CD4-positive, alpha-beta T cell treated with Interleukin-17A for 1 hour (primary cell): ENCODE measurements around the gene AGPAT4.
"Not testable (repeated sequence)": the region's sequence is repeated elsewhere in the genome, so short reads cannot be mapped to it uniquely, and the experiment has no call there.

Source experiments
- DNase-seq: peaks from one replicate; pipeline ENCODE4 v3.0.0-alpha.2; 2020

Gene AGPAT4, protein sequence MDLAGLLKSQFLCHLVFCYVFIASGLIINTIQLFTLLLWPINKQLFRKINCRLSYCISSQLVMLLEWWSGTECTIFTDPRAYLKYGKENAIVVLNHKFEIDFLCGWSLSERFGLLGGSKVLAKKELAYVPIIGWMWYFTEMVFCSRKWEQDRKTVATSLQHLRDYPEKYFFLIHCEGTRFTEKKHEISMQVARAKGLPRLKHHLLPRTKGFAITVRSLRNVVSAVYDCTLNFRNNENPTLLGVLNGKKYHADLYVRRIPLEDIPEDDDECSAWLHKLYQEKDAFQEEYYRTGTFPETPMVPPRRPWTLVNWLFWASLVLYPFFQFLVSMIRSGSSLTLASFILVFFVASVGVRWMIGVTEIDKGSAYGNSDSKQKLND

DNA sequence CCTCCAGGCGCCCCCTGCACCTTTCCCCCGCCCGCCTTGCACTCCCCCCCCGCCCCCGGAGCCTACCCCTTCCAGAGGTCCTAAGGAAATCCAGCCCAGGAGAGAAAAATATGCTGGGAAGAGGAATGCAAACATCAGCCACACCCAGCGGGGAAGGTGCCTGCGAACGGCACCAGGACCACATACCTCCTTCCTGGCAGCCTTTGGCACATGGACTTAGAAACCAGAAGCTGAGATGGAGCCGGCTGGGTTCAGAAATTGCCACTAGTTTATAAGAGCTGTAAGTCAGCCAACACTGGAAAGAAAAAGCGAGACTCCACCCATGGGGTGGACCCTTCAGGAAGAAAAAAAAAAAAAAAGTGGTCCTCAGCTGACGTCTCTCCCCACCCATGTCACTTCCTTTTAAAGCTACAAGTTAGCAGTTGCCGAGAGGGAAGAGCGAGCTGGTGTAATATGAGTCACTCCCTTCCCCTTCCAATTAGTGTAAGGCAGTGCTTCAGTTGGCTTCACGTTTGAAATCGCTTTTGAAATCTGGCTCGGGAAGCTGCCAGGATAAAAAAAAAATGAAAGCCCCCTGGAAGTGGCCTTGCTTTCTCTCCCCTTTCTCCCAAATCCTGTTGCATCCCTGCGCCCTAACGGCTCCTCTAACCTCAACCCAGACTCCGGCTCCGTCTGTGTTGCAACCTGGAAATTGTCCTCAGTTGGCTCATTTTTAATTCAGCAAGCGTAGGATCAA, at the start of gene AGPAT4:
Gene AGPAT4 (minus strand): TSS at position 310 of the 736 bp plus-strand sequence. CDS start 41,848 bp downstream, outside the sequence.
- DNase-seq = peak; percentile 90

DNA sequence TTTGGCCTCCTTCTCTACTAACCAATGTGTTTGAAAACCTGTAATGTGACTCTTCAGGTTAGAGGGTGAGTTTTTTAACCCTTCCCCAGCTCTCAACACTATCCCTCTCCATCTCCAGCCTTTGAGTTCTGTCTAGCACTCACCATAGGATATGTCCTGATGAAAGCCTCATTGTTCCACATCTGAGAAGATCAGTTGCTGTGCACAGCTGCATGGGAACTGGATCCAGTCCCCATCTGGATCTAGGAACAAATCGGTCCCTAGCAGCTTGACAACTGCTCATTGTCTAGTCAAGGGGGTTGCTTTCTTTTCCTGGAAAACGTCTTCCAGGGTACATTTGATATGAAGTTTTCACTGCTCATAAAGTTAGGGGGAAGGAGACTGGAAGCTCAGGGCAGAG, 45.4 kb upstream of the AGPAT4 start:
- no peak for DNase-seq

DNA sequence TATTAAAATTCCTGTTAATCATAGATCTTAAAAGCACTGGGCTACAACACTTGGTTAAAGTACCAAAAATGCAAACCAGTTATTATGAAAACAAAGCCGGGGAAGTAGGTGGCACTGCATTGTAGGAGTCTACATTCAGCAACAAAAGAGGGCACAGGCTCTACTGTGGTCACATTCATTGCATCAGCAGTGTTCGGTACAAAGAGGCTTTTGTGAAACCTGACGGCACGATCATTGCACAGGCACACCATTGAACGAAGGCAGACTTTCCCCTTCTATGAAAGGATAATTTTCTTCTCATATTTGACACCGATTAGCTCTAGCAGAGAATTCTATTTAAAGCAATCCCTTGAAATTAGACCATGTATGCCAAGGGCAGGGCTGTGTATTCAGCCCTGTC, 44.6 kb upstream of the AGPAT4 start:
- no peak for DNase-seq

DNA sequence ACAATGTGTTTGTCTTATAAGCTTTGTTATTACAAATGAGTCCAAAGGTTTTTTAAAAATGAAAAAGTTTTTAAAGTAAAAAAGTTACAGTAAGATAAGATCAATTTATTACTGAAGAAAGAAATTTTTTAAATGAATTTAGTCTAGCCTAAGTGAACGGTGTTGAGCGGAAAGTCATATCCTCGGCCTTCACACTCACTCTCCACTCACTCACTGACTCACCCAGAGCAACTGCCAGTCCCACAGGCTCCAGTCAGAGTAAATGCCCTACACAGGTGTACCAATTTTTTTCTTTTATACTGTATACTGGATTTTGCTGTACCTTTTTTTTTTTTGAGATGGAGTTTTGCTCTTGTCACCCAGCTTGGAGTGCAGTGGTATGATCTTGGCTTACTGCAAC, 42.7 kb upstream of the AGPAT4 start:
- no peak for DNase-seq

DNA sequence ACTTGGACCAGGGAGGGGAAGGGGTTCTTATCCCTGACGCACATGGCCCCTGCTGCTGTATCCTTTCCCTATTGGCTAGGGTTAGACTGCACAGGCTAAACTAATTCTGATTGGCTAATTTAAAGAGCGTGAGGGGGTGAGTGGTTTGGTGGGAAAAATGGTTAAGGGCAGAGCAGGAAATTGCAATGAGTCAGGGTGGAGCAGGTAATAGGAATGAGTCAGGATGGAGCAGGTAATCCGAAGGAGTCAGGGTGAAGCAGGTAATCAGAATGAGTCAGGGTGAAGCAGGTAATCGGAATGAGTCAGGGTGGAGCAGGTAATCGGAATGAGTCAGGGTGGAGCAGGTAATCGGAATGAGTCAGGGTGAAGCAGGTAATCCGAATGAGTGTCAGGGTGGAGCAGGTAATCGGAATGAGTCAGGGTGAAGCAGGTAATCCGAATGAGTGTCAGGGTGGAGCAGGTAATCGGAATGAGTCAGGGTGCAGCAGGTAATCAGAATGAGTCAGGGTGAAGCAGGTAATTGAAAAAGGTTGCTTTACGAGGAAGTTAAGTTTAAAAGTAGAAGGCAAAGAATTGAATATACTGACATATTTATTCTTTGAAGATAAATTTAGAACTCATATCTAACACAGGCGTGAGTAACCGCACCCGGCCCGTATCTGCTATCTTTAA, 41.5 kb upstream of the AGPAT4 start:
- DNase-seq = not testable (repeated sequence)

DNA sequence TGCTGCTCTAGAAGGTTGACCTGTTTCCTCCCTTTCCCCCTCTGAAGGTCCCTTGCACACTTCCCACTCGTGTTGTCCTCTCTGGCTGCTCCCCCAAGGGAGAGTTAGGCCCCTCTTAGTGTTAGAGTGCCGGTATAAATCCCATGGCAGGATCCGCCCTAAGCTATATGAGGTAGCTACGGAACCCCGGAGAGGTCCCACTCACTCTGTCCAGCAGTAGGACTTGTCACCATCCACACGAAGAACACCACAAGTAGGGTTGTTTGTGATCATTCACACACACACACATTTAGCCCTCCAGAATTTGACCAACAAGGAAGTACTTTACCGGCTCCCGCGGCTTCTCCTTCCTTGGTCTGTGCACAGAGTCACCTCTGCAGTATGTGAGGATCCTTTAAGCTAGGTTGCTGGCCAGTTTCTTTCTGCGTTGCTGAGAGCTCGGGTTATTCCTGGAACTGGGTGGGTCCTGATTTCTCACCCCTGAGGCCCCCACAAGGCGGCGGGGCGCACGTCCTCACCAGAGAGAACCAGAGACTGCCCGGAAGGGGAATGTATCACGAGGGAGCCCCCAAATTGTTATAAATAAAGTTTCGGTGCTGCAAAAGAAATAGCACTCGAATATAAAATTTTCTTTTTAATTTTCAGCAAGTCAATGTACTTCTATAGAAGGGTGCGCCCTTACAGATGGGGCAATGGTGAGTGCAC, 40.8 kb upstream of the AGPAT4 start:
- not testable (repeated sequence) for DNase-seq

DNA sequence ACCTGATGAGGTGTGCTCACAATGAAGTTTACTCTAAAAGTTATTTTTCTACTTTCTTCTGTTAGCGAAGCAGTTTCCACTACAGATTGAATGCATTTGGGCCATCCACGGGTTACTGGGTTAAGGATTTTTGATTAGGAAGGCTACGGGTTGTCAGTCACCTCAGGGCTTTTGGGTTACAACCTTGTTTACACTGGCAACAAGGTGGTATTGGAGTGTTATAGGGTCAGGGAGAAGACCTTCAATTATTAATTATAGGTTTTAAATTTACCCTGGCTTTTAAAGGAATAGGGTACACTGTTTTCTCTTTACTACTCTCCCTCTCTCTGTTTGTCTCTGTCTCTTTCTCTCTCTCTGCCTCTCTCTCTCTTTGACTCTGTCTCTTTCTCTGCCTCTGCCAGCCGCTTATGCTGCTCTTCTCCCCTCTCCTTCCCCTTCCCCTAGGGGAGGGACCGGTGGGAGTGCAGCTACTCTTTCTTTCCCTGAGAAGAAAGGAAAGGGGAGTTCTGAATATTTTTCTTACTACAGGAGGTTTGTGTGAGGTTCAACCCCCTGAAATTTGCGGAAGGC, 40.2 kb upstream of the AGPAT4 start:
- DNase-seq = no peak

DNA sequence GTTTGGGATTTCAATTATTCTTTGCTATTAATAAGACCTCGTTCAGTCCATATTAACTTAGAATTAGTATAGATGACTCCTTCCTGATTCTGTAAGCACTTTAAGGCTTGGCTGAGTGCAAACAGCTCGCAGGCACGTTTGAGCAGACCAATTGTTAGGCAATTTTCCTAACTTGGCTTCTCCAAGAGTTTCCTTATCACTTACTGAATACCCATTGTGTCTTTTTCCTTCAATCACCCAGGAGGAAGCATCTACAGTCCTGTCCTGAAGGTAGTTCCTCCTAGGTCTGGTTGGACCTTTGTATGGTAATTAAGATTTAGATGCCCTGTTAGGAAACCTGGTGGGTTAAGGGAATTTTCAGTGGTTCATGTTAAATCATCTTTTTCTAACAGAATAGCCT, 39.6 kb upstream of the AGPAT4 start:
- not testable (repeated sequence) for DNase-seq

DNA sequence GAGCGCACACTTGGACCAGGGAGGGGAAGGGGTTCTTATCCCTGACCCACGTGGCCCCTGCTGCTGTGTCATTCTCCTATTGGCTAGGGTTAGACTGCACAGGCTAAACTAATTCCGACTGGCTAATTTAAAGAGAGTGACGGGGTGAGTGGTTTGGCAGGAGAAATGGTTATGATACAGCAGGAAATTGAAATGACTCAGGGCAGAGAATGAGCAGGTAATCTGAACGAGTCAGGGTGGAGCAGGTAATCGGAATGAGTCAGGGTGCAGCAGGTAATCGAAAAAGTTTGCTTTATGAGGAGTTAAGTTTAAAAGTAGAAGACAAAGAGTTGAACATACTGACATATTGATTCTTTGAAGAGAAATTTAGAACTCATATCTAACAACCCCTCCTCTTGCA, 35.9 kb upstream of the AGPAT4 start:
- not testable (repeated sequence) for DNase-seq

DNA sequence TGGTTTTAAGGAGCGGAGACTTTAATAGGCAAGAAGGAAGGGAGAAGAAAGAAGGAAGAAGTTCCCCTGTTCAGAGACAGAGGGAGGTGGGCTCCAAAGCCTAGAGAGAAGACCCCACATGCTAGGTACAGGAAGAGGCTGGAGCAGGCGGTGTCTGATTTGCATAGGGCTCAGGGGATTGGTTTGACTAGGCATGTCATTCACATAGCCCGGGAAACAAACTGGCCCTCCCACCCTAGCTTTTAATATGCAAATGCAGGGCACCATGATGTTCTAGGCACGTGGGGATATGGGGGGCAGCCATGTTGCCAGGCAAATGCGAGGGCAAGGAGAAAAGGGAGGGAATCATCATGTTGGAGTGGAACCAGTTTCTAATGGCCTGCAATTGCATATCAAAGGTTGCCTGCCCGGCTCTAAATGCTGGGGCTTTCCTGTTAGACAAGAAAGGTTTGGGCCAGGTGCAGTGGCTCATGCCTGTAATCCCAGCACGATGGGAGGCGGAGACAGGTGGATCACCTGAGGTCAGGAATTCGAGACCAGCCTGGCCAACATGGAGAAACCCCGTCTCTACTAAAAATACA, 34.3 kb upstream of the AGPAT4 start:
- DNase-seq = no peak

DNA sequence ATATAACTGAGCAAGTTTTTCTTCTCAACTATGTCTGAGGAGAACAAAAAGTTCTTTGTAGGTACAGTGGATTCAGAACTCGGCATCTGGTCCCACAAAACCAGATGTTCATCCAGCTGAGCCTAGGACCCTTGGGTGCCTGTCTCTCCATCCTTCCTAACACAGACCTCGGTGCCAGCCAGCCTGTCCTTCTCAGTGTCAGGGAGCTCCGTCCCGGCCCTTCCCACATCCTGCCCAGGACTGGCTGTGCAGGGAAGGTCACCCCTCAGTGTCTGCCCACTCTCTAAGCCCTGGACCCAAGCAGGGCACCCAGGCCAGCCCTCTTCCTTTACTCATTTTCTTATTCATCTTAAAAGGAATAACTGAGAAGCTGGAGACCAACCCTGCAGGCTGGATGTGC, 32.0 kb upstream of the AGPAT4 start:
- DNase-seq = no peak

DNA sequence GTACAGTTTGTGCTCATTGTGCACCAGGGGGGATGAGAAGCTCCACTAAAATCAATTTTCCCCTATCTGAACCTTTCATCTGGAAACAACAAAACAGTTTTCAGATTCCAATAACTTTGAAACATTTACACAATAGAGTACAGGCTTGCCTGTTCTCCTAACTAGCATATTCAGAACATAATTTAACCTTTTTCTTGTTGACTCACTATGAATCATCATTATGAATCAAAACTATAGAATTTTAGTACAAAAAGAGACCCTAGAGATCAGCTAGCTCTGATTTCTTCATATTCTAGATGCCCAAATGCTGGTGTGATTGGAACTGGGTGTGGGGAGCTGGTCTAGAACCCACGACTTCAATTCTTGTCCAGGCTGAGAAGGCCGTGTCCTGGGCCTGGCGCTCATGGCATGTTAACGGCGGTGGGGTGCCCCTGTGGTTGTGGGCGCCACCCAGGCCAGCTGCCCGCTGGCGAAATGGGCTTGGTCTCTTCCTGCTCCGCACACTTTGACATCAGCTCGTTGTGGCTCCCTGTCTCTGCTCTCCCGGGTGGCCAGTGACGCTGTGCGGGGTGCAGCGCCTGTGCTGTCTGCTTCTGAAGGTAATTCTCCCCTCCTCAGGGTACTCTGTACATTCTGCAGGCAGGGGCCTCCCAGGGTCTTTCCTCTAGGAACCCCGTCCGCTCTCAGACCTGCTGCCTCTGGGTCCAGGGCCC, 29.9 kb upstream of the AGPAT4 start:
- no peak for DNase-seq

DNA sequence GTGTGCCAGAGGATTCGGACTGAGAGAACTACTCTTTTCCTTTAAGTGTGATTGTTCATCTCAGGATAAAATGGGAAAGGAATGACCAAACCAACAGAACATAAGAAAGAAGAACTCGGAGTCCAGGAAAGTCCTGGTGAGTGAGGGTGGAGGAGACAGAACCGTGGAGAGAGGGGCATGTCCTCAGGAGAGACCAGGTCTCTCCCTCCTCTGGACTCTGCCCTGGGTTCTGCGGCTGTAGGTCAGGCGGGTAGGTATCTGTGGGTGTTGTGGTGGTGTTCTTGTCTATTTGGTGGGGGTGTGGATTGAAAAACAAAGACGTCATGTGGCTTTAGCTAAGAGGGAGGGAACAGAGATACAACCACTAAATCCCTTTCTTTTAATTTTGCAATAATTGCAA, 29.1 kb upstream of the AGPAT4 start:
- no peak for DNase-seq

DNA sequence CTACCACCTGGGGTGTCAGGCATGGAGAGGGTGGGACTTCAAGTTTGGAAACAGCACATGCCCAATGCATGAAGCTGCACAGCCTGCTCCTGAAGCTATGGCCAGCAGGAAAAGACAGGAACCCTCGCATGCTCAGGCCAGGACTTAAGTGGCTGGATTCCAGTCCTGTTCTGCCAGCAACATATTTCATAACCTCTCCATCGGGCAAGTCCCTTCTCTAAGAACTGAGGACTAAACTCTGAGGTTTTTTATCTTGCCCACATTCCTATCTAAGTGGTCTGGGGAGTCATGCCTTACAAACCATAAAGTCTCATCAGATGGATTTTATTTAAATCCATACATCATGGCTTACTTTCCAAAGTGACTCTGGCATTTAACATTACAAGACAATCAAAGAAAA, 27.5 kb upstream of the AGPAT4 start:
- DNase-seq = no peak

DNA sequence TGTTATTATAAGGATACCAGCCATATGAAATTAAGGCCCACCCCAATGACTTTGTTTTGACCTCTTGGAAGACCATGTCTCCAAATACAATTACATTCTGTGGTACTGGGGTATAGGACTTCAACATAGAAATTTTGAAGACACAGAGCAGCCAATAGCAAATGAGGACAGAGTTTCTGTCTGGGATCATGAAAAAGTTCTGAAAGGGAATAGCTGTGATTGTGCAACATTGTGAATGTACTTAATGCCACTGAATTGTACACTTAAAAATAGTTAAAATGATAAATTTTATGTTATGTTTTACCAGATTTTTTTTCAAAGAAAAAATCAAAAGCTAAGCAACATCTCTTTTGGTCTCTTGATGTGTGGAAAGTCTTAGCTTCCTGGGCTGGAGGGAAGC, 27.0 kb upstream of the AGPAT4 start:
- no peak for DNase-seq

DNA sequence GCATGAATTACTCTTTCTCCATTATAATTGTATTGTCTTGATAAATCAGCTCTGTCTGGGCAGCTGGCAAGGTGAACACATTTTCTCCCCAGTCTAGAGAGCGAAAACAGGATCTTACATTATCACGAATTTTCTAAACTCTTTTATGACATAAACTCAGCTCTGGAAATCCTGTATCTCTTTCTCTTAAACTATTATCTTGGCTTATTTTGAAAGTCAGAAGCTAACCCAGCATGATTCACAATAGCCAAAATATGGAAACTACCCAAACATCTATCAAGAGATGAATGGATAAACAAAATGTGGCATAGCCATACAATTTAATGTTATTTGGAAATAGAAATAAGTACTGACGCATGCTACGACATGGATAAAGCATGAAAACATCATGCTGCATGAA, 25.9 kb upstream of the AGPAT4 start:
- DNase-seq = no peak

DNA sequence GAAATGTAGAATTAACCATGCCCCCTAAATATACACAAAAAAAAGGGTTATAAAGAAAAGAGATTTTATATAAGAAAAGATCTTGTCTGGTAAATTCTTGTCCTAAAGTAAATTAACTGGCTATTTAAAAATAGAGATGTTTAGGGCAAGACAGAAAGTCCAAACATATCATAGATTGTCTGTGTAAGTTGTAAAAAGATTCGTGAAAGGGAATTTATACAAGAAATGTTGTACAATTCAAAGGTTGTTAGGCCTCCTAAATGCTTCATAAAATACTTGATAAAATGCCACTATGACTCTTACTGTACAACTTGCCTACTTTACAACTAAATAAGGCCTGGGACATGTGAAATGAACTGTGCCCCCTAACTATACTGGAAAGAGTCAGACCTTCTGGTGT, 21.9 kb upstream of the AGPAT4 start:
- DNase-seq = no peak

DNA sequence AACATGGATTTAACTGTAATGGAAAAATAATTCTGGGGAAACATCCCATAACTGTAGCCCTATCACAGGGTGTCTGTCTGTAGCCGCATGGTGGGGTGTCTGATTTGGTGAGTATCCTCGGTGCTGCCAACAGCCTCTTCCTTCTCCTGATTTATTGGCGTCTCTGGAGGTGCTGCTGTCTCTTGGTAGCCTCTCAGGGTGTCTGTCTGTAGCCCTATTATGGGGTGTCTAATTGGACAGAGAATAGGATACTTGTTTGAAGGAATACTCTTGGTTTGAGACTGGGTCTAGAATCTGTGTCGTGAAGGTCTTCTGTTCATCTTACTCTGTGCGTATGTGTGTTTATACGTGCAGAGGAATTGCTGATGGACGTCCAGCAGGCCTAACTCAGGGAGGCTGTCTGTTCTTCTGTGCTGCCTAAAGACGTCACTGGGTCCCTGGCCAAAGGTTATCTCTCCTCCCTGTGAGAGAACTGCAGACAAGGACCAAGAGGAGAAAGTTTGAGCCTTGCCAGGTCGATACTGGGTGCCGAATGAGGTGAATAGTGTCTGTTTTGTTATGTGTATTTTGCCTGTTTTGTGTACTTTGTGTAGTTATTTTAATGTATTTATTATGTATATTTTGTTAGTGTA, 18.9 kb upstream of the AGPAT4 start:
- DNase-seq = no peak

DNA sequence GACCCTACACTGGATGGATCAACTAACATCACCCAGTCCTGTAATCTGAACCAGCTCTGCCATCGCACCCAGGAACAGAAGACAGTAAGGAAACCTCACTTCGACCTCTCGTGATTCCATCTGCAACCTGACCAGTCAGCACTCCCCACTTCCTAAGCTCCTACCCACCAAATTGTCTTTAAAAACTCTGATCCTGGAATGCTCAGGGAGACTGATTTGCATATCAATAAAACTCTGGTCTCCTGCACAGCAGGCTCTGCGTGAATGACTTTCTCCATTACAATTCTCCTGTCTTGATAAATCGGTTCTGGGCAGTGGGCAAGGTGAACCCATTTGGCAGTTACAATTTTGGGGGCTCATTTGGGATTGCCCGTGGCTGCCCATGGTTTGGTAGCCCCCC, 18.3 kb upstream of the AGPAT4 start:
- DNase-seq = no peak

DNA sequence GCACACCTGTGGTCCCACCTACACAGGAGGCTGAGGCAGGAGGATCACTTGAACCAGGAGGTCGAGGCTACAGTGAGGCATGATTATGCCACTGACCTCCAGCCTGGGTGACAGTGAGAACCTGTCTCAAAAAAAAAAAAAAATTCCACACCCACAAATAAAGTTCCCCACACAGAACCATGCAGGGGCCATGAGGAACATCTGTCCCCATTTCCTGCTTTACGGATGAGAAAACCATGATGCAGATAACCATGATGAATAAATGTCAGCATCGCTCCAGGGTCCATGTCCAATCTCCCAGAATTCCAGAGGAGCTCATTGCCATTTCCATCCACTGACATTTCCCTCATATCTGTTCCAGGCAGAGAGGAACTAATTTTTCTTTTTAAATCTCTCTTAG, 16.9 kb upstream of the AGPAT4 start:
- DNase-seq = no peak

DNA sequence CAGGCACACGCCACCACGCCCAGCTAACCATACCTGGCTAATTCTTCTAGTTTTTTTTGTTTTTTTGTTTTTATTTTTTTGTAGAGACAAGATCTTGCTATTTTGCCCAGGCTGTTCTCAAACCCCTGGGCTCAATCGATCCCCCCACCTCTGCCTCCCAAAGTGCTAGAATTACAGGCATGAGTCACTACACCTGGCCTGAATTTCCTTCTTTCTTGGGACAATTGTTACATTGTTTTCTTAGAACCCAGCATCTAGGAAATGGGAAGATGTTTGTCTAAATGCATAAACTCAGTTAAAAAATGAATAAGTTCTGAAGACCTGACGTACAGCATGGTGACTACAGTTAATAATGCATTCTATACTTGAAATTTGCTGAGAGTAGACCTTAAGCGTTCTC, 10.8 kb upstream of the AGPAT4 start:
- DNase-seq = no peak
